AG04450 (cell line): ENCODE results near the gene SEPTIN7. TPM values are rescaled to one million over a fixed set of nuclear protein-coding genes. Genes with fewer than 3 reads are reported as not detected.

Experiments used
- CTCF ChIA-PET: fragments of 300-600, 350-600 bp; formaldehyde crosslinking; extraction: SDS; loops from one replicate; lab custom pipeline; 2022; ENCODE audit warnings: antibody characterized with exemption, inconsistent platforms; lab: Charles Lee
- POLR2A ChIA-PET: fragments of 350-600 bp; formaldehyde crosslinking; extraction: SDS; loops from one replicate; lab custom pipeline; 2021; ENCODE audit warnings: antibody characterized with exemption, inconsistent platforms; lab: Yijun Ruan, JAX
- DNase-seq: peaks from one replicate; pipeline ENCODE4 v3.0.0-alpha.2; 2011; ENCODE audit warnings: low read depth, low spot score
- H3K27ac ChIP-seq: one replicate; pipeline ENCODE4 v1.5.1; 2012; ENCODE audit warnings: low read depth, low read length, control low read depth
- H3K27me3 ChIP-seq: one replicate; pipeline ENCODE4 v1.6.0; 2012; ENCODE audit warnings: low read length; ENCODE audit not compliant: control insufficient read depth, insufficient read depth
- H3K4me3 ChIP-seq: 2 replicates; pipeline ENCODE4 v1.5.1; 2011; ENCODE audit warnings: mild to moderate bottlenecking, low read depth, low read length, control low read depth
- H3K9me3 ChIP-seq: 2 replicates; pipeline ENCODE4 v1.5.1; 2012; ENCODE audit warnings: low read length; ENCODE audit not compliant: control insufficient read depth, insufficient read depth
- polyA plus RNA-seq: library from polyadenylated mRNA; depleted of rRNA; stranded (reverse); fragments of >200 nt; gene quantifications from 2 replicates; pipeline ENCODE4 v1.2.3, GENCODE V29; 2011
- TF ChIP-seq, protein P1 (sequence below): IDR thresholded peaks from 2 replicates; pipeline ENCODE4 v1.5.1; 2011; ENCODE audit warnings: low read depth, low read length, control low read depth, inconsistent platforms

Gene SEPTIN7
- polyA plus RNA-seq, 1 experiment: 428 TPM

DNA sequence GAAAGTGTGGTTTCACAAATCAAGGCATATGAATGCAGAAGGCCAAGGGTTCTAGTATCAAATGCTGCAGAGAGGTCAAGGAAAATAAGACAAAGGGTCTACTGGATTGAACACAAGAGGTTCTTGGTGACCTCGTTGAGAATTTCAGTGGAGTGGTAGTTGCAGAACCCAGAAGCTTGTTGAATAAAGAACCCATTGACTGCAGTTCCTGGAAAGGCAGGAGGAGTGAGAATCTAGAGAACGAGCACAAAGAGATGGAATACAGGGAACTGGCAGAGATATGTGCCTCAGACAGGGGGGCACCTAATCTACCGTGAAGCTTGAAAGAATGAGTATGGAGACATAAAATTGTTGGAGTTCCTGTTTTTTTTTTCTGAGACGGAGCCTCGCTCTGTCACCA, 3.5 kb upstream of the SEPTIN7 start:
- ChIA-PET POLR2A (no interaction called here), CTCF (no interaction called here)
- Histone ChIP-seq H3K9me3 (no peaks in the 10 kb centered on the region; the same call in 1 of the 2 replicates), H3K27me3 (no peaks in the 10 kb centered on the region), H3K27ac (no peak overlapping the region), H3K4me3 (no peak overlapping the region)
- TF ChIP-seq, protein P1, sequence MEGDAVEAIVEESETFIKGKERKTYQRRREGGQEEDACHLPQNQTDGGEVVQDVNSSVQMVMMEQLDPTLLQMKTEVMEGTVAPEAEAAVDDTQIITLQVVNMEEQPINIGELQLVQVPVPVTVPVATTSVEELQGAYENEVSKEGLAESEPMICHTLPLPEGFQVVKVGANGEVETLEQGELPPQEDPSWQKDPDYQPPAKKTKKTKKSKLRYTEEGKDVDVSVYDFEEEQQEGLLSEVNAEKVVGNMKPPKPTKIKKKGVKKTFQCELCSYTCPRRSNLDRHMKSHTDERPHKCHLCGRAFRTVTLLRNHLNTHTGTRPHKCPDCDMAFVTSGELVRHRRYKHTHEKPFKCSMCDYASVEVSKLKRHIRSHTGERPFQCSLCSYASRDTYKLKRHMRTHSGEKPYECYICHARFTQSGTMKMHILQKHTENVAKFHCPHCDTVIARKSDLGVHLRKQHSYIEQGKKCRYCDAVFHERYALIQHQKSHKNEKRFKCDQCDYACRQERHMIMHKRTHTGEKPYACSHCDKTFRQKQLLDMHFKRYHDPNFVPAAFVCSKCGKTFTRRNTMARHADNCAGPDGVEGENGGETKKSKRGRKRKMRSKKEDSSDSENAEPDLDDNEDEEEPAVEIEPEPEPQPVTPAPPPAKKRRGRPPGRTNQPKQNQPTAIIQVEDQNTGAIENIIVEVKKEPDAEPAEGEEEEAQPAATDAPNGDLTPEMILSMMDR: no peak
- no peak for DNase-seq

DNA sequence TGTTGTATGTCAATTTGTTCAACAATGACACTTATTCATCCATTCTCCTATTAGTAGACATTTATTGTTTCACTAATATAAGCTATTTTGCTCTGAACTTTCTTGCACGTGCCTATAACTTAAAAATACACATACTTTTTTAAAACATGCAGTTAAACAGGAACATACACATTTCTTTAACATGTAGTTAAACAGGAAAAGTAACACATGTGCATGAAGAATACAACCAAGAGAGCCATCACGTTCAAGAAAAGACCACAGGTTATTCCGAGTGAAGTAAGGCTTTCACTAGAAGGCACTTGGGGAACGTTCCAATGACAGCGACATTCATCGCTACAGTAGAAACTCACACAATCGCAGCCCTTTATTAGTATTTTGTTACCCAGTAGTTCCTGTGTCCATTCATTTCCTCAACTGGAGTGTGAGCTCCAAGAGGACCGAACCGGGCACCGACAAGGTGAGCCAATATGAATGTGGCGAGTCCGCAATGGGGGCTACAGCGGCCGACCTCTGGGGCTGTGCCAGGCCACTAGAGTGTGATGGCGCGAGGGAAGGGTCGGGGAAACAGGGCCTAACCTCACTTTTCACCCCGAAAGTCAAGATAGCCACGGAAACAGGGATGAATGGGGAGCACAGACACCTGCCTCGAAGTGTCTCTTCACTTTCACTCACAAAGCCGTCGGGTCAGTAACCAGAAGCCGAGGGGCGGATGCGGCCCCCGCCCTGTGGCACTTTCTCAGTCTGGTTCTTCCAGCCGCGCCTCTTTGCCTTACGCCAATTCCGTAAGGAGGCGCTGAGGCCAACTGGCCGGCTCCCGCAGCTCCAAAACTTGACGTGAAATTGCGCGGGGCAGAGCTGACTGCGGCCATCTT, 775 bp upstream of the SEPTIN7 start:
- ChIA-PET POLR2A (interaction anchor here (0.5 to 1.8 kb wide), 13 partner anchors 10 to 737 kb away, joined by 3 to 17 read pairs (median 5); partner anchors contain the start of genes ANLN and HERPUD2), CTCF (interaction anchor here (0.6 to 5.6 kb wide), 13 partner anchors 8 to 550 kb away, joined by 3 to 58 read pairs (median 4); no protein-coding TSS in a partner anchor)
- DNase-seq: peak; percentile 65
- H3K4me3 ChIP-seq: peak overlapping the region; percentile 78
- H3K27me3 ChIP-seq: no peaks in the 10 kb centered on the region
- H3K9me3 ChIP-seq: no peaks in the 10 kb centered on the region; the same call in 1 of the 2 replicates
- TF ChIP-seq, protein P1: no peak
- H3K27ac ChIP-seq: peak overlapping the region; percentile 98

DNA sequence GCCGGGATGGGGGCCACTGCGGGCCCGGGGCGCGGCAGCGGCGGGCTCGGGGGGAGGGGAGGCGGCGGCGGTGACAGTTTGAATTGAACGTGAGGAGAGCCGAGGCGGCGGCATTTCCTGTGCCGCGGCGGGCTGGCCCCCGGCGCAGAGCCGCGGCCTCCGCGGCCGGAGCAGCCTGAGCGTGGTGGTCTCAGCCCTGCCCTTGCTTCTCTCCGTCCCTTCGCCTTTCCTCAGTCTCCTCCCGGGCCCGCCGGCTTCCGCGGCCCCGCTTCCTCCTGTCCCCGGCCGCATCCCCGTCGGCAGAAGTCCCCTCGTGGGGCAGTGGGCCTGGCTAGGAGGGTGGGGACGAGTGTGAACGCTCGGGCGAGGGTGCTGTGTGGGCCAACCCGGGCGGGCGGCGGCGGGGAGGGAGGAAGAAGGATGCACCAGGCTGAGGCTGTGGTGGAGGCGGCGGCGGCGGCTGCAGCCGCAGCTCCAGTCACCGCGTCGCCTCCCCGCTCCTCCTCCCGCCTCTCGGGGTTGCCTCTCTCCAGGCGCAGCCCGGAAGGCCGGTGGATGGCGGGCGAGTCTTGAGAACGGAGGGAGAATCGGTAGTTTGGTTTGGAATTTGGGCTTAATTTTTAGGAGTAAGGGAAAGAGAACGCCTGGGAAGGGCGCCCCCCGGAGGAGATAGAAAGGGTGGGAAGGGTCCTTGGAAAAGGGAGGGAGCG, 690 bp downstream of the SEPTIN7 start:
- peak overlapping the region; percentile 78 for H3K4me3 ChIP-seq
- TF ChIP-seq, protein P1: peak; percentile 74
- no peaks in the 10 kb centered on the region for H3K27me3 ChIP-seq
- ChIA-PET CTCF (interaction anchor here (0.6 to 5.6 kb wide), 15 partner anchors 10 to 104 kb away, joined by 3 to 58 read pairs (median 4); no protein-coding TSS in a partner anchor), POLR2A (interaction anchor here (0.6 to 1.8 kb wide), 11 partner anchors 9 to 588 kb away, joined by 3 to 17 read pairs (median 5); partner anchors contain the start of genes ANLN and HERPUD2)
- H3K9me3 ChIP-seq: no peaks in the 10 kb centered on the region; the same call in 1 of the 2 replicates
- peak overlapping the region; percentile 82 for H3K27ac ChIP-seq
- no peak for DNase-seq

DNA sequence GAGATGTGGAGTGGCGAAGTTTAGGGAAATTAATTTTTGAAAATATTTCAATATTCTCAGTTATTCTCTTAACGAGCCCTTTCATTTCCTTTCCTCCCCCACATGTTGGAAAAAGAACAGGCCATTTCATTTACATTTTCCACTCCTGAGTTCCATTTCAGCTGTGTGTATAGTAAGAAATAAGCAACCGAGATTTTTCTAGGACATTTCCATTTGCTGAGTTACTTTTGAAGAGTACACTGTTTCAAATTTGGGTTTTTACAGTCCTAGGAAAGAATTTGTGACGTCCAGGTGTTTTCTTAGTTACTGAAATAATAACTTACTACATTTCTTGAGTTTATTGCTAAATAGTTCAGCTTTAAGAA, 1.2 kb downstream of the SEPTIN7 start:
- H3K27ac ChIP-seq: peak overlapping the region; percentile 55
- DNase-seq: no peak
- peak overlapping the region; percentile 78 for H3K4me3 ChIP-seq
- ChIA-PET CTCF (interaction anchor here (0.7 to 5.6 kb wide), 9 partner anchors 10 to 105 kb away, joined by 3 to 58 read pairs (median 4); no protein-coding TSS in a partner anchor), POLR2A (no interaction called here)
- no peaks in the 10 kb centered on the region; the same call in 1 of the 2 replicates for H3K9me3 ChIP-seq
- TF ChIP-seq, protein P1: no peak
- no peaks in the 10 kb centered on the region for H3K27me3 ChIP-seq
